Astrocyte (in vitro differentiated cells and primary cell): ENCODE data around the gene MRI1. TPM values are rescaled to one million over a fixed set of nuclear protein-coding genes. Genes with fewer than 3 reads are reported as not detected.

Experiments
- DNase-seq: peaks from one replicate; pipeline ENCODE4 v3.0.0-alpha.2; 2010; ENCODE audit warnings: low read depth
- FAIRE-seq: peaks from 2 replicates; lab custom pipeline; 2011; peaks lifted over from hg19 to GRCh38; lab: Jason Lieb, UNC
- H2AFZ ChIP-seq: 2 replicates; pipeline ENCODE4 v1.6.0; 2012; ENCODE audit warnings: low read depth, low read length, inconsistent platforms
- H3K27ac ChIP-seq: 2 replicates; pipeline ENCODE4 v1.5.1; 2011; ENCODE audit warnings: low read depth, low read length, inconsistent platforms
- H3K27me3 ChIP-seq: 2 replicates; pipeline ENCODE4 v1.6.0; 2011; ENCODE audit warnings: low read length, inconsistent platforms; ENCODE audit not compliant: insufficient read depth
- H3K36me3 ChIP-seq: 2 replicates; pipeline ENCODE4 v1.5.1; 2011; ENCODE audit warnings: low read length, inconsistent platforms; ENCODE audit not compliant: insufficient read depth
- H3K4me1 ChIP-seq: 2 replicates; pipeline ENCODE4 v1.5.1; 2011; ENCODE audit warnings: low read length, inconsistent platforms; ENCODE audit not compliant: insufficient read depth
- H3K4me2 ChIP-seq: 2 replicates; pipeline ENCODE4 v1.6.0; 2012; ENCODE audit warnings: low read length, inconsistent platforms
- H3K4me3 ChIP-seq: 2 replicates; pipeline ENCODE4 v1.5.1; 2011; ENCODE audit warnings: low read depth, mild to moderate bottlenecking, low read length, inconsistent platforms; ENCODE audit not compliant: insufficient read depth
- H3K79me2 ChIP-seq: 2 replicates; pipeline ENCODE4 v1.6.0; 2012; ENCODE audit warnings: mild to moderate bottlenecking, low read length, inconsistent platforms; ENCODE audit not compliant: insufficient read depth
- H3K9ac ChIP-seq: 2 replicates; pipeline ENCODE4 v1.6.0; 2012; ENCODE audit warnings: mild to moderate bottlenecking, low read length, inconsistent platforms
- H3K9me3 ChIP-seq: 2 replicates; pipeline ENCODE4 v1.5.1; 2012; ENCODE audit warnings: low read depth, mild to moderate bottlenecking, low read length, inconsistent platforms; ENCODE audit not compliant: insufficient read depth
- H4K20me1 ChIP-seq: 2 replicates; pipeline ENCODE4 v1.6.0; 2012; ENCODE audit warnings: low read length, inconsistent platforms; ENCODE audit not compliant: insufficient read depth
- H3K27ac Mint-ChIP-seq: one replicate; pipeline ENCODE4 v1.8.0; 2021; ENCODE audit warnings: mild to moderate bottlenecking, mixed read lengths; ENCODE audit not compliant: unreplicated experiment
- H3K27me3 Mint-ChIP-seq: one replicate; pipeline ENCODE4 v1.8.0; 2021; ENCODE audit warnings: low read depth, mixed read lengths; ENCODE audit not compliant: unreplicated experiment
- H3K36me3 Mint-ChIP-seq: one replicate; pipeline ENCODE4 v1.8.0; 2021; ENCODE audit warnings: low read depth, mixed read lengths; ENCODE audit not compliant: unreplicated experiment
- H3K4me1 Mint-ChIP-seq: one replicate; pipeline ENCODE4 v1.8.0; 2021; ENCODE audit warnings: low read depth, mixed read lengths; ENCODE audit not compliant: unreplicated experiment
- H3K4me3 Mint-ChIP-seq: one replicate; pipeline ENCODE4 v1.8.0; 2021; ENCODE audit warnings: mild to moderate bottlenecking, moderate library complexity, mixed read lengths; ENCODE audit not compliant: unreplicated experiment
- H3K9me3 Mint-ChIP-seq: one replicate; pipeline ENCODE4 v1.8.0; 2021; ENCODE audit warnings: mild to moderate bottlenecking, mixed read lengths; ENCODE audit not compliant: unreplicated experiment
- CTCF ChIP-seq: IDR thresholded peaks from 2 replicates; pipeline ENCODE4 v1.5.1; 2011; ENCODE audit warnings: low read depth, mild to moderate bottlenecking, inconsistent platforms, low read length, moderate library complexity; ENCODE audit not compliant: insufficient read depth
- EZH2 ChIP-seq: IDR thresholded peaks from 2 replicates; pipeline ENCODE4 v1.6.1; 2012; ENCODE audit warnings: mild to moderate bottlenecking, low read length, inconsistent platforms; ENCODE audit not compliant: insufficient read depth
- total RNA-seq: library from RNA; stranded (reverse); gene quantifications from 2 replicates; pipeline ENCODE4 v1.2.1, GENCODE V29; 2021

Gene MRI1
- total RNA-seq, 1 donor from 2014 or later, result 26.6 TPM

GRCh38 chr19:13797058-13797440 is 32.7 kb downstream of the MRI1 start:
- H3K4me3 ChIP-seq, result peak overlapping the region; percentile 80
- H3K36me3 Mint-ChIP-seq, result peaks cover 7% of the 10 kb centered on the region

GRCh38 chr19:13797870-13798269 is 33.5 kb downstream of the MRI1 start:
- Histone ChIP-seq H3K4me3 (no peak overlapping the region), H3K36me3 (no peaks in the 10 kb centered on the region), H3K27ac (peak overlapping the region; percentile 95), H3K79me2 (peaks cover 20% of the 10 kb centered on the region), H3K27me3 (no peaks in the 10 kb centered on the region), H3K9me3 (no peaks in the 10 kb centered on the region), H4K20me1 (peaks cover 16% of the 10 kb centered on the region), H3K9ac (no peak overlapping the region), H3K4me1 (peaks cover 32% of the 10 kb centered on the region), H3K4me2 (peak overlapping the region; percentile 35), H2AFZ (no peak overlapping the region)
- peak; percentile 90 for DNase-seq
- FAIRE-seq, result no peak
- Mint-ChIP-seq H3K9me3 (no peaks in the 10 kb centered on the region), H3K4me3 (peak overlapping the region; percentile 75), H3K36me3 (peaks cover 7% of the 10 kb centered on the region), H3K27ac (no peak overlapping the region), H3K27me3 (no peaks in the 10 kb centered on the region), H3K4me1 (peaks cover 11% of the 10 kb centered on the region)
- no peak for TF ChIP-seq CTCF
- TF ChIP-seq EZH2, result no peak

More at GRCh38 chr19:13797058-13797440, 32.7 kb downstream of the MRI1 start:
- peak overlapping the region; percentile 99 for H3K4me2 ChIP-seq
- peak overlapping the region; percentile 88 for H3K4me3 Mint-ChIP-seq
- H3K27me3 ChIP-seq, result no peaks in the 10 kb centered on the region
- TF ChIP-seq EZH2, result no peak
- no peak for TF ChIP-seq CTCF
- H3K4me1 Mint-ChIP-seq, result peaks cover 11% of the 10 kb centered on the region
- no peak for DNase-seq
- peak overlapping the region; percentile 95 for H3K27ac ChIP-seq
- H3K4me1 ChIP-seq, result peaks cover 32% of the 10 kb centered on the region
- H3K9me3 ChIP-seq, result no peaks in the 10 kb centered on the region
- H3K9me3 Mint-ChIP-seq, result no peaks in the 10 kb centered on the region
- peaks cover 13% of the 10 kb centered on the region for H4K20me1 ChIP-seq
- H2AFZ ChIP-seq, result no peak overlapping the region
- peaks cover 20% of the 10 kb centered on the region for H3K79me2 ChIP-seq
- H3K9ac ChIP-seq, result peak overlapping the region; percentile 97
- no peaks in the 10 kb centered on the region for H3K27me3 Mint-ChIP-seq
- no peaks in the 10 kb centered on the region for H3K36me3 ChIP-seq
- no peak overlapping the region for H3K27ac Mint-ChIP-seq
- FAIRE-seq, result no peak

- Mint-ChIP-seq H3K9me3 (no peaks in the 10 kb centered on the region), H3K27me3 (no peaks in the 10 kb centered on the region), H3K36me3 (peaks cover 7% of the 10 kb centered on the region), H3K4me1 (peaks cover 11% of the 10 kb centered on the region), H3K27ac (no peak overlapping the region), H3K4me3 (no peak overlapping the region)
- H3K4me3 ChIP-seq, result no peak overlapping the region
- H3K4me1 ChIP-seq, result peaks cover 19% of the 10 kb centered on the region
- FAIRE-seq (no peak), DNase-seq (no peak)
- H3K79me2 ChIP-seq, result peaks cover 20% of the 10 kb centered on the region
- no peaks in the 10 kb centered on the region for H3K36me3 ChIP-seq
- H3K9me3 ChIP-seq, result no peaks in the 10 kb centered on the region
- no peaks in the 10 kb centered on the region for H3K27me3 ChIP-seq
- H3K4me2 ChIP-seq, result no peak overlapping the region
- H2AFZ ChIP-seq, result no peak overlapping the region
- H4K20me1 ChIP-seq, result peaks cover 17% of the 10 kb centered on the region
- H3K9ac ChIP-seq, result no peak overlapping the region
- TF ChIP-seq CTCF (no peak), EZH2 (no peak)
- no peak overlapping the region for H3K27ac ChIP-seq
Observed at GRCh38 chr19:13799669-13800068, 35.3 kb downstream of the MRI1 start.
